A673 (cell line): ENCODE results near the gene CAMSAP3.

Experiments
- CTCF ChIP-seq: fragments of 300-800, 200-600 bp; sonication (generic); conservative IDR thresholded peaks from 2 replicates; pipeline ENCODE4 v1.5.1; 2017; ENCODE audit warnings: low read depth, mild to moderate bottlenecking, antibody characterized with exemption, low read length, moderate library complexity, mixed read lengths
- EZH2 ChIP-seq: fragments of 200-600 bp; sonication (generic); IDR thresholded peaks from 2 replicates; pipeline ENCODE4 v1.6.1; 2017; ENCODE audit warnings: borderline replicate concordance, low read depth, mild to moderate bottlenecking, mixed read lengths, antibody characterized with exemption, low read length; ENCODE audit not compliant: poor library complexity, severe bottlenecking

- TF ChIP-seq CTCF (no peak), EZH2 (no peak)
Observed at GRCh38 chr19:7637374-7638256, 42.0 kb downstream of the CAMSAP3 start.
